ENCODE measurements around the gene SMPD3. TPM values are rescaled to one million over a fixed set of nuclear protein-coding genes. Genes with fewer than 3 reads are reported as not detected.

Gene SMPD3
- total and polyA plus RNA-seq, 9 donors = 0.40 to 31.4 (median 2.2) TPM

GRCh38 chr16:68328151-68328859, 120.0 kb downstream of the SMPD3 start:
- H3K4me3 ChIP-seq = no peak overlapping the region
- intact Hi-C loops (cut with DNase I) = loop anchor here (5.0 kb wide), 1 partner anchor 66 kb away; the partner anchor contains the start of gene SLC7A6 (in 4 of the 4)
- DNase-seq = peak; percentile 63 to 79 (median 70)
- H3K9me3 ChIP-seq = no peaks in the 10 kb centered on the region
- TF ChIP-seq POLR2A (IDR thresholded peaks at IDR 0.05) (no peak), EP300 (IDR thresholded peaks at IDR 0.05) (no peak), CTCF (IDR thresholded peaks at IDR 0.05) (peak in 2 of 3 donors; percentile 77 to 82)
- H3K27ac ChIP-seq = no peak overlapping the region
- H3K36me3 ChIP-seq = no peaks in the 10 kb centered on the region
- no peaks in the 10 kb centered on the region for H3K27me3 ChIP-seq
- no peaks in the 10 kb centered on the region for H3K4me1 ChIP-seq (ENCODE audit: insufficient read depth)
- WGBS, 3 donors = 32 to 39% (median 36%) methylated on average over 13 of the region's 13 CpGs

- no peaks in the 10 kb centered on the region for H3K9me3 ChIP-seq
- intact Hi-C loops (cut with DNase I) = loop anchor here (5.0 kb wide), 1 partner anchor 63 kb away; the partner anchor contains the start of gene SLC7A6 (in 4 of the 4)
- WGBS, 3 donors = 87 to 92% (median 89%) methylated on average over 8 of the region's 8 CpGs
- no peak overlapping the region for H3K4me3 ChIP-seq
- H3K27ac ChIP-seq = no peak overlapping the region
- TF ChIP-seq CTCF (IDR thresholded peaks at IDR 0.05) (no peak), POLR2A (IDR thresholded peaks at IDR 0.05) (no peak), EP300 (IDR thresholded peaks at IDR 0.05) (no peak)
- no peaks in the 10 kb centered on the region for H3K36me3 ChIP-seq
- no peaks in the 10 kb centered on the region for H3K27me3 ChIP-seq
- no peak for DNase-seq
- H3K4me1 ChIP-seq (ENCODE audit: insufficient read depth) = no peaks in the 10 kb centered on the region
Measured at GRCh38 chr16:68324780-68325357, 123.4 kb downstream of the SMPD3 start.

DNA sequence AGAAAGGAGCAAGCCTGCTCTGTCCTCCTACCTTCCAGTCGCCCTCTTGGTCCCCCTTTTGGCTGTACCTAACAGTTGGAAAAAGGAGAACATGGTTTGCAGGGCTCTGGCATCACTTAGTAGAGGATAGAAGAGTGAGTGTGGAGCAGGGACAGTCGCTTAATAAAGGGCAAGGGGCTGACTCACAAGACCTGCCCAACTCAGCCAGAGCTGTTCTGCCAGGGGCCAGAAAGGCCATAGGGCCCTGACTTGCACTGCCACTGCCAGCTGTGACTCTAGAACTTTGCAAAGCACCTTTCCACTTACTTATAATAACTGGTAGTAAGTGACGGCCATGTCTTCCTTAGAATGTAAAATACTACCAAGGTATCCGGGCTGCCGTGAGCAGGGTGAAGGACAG, 124.0 kb downstream of the SMPD3 start:
- WGBS, 3 donors = 88 to 92% (median 91%) methylated on average over 5 of the region's 5 CpGs
- Histone ChIP-seq H3K27me3 (no peaks in the 10 kb centered on the region), H3K36me3 (no peaks in the 10 kb centered on the region), H3K4me1 (ENCODE audit: insufficient read depth) (no peaks in the 10 kb centered on the region), H3K27ac (no peak overlapping the region), H3K9me3 (no peaks in the 10 kb centered on the region), H3K4me3 (no peak overlapping the region)
- TF ChIP-seq EP300 (IDR thresholded peaks at IDR 0.05) (no peak), POLR2A (IDR thresholded peaks at IDR 0.05) (no peak)
- intact Hi-C loops (cut with DNase I) = no loop called here
- DNase-seq = no peak

GRCh38 chr16:68319185-68319908, 129.0 kb downstream of the SMPD3 start:
- Histone ChIP-seq H3K36me3 (no peaks in the 10 kb centered on the region), H3K9me3 (no peaks in the 10 kb centered on the region), H3K27ac (no peak overlapping the region), H3K4me3 (no peak overlapping the region), H3K27me3 (no peaks in the 10 kb centered on the region), H3K4me1 (ENCODE audit: insufficient read depth) (no peaks in the 10 kb centered on the region)
- 90 to 95% (median 93%) methylated on average over 6 of the region's 6 CpGs for WGBS, 3 donors
- TF ChIP-seq CTCF (IDR thresholded peaks at IDR 0.05) (no peak), POLR2A (IDR thresholded peaks at IDR 0.05) (no peak), EP300 (IDR thresholded peaks at IDR 0.05) (no peak)
- intact Hi-C loops (cut with DNase I) = no loop called here
- DNase-seq = no peak
